ENCODE data around the gene KBTBD13. TPM values are rescaled to one million over a fixed set of nuclear protein-coding genes. Genes with fewer than 3 reads are reported as not detected.
"Not testable (repeated sequence)": the region's sequence is repeated elsewhere in the genome, so short reads cannot be mapped to it uniquely, and the experiment has no call there.

The KBTBD13 gene
- total RNA-seq, result 1 to 10 TPM; 2.6 to 5.2 TPM
- long read RNA-seq, transcript KBTBD13-201 (1 exons, 3,124 nt), result major isoform, 10 of 10 reads
- long read RNA-seq, partial matches to known transcripts, result 0 of 10 reads
- long read RNA-seq, other reads (novel, unspliced or antisense), result 0 of 10 reads

GRCh38 chr15:65076486-65077290 lies at the start of gene KBTBD13:
KBTBD13 (plus strand) TSS chr15:65076746; CDS start chr15:65076816, 70 bp downstream.
- peak; percentile 39 to 72 for ATAC-seq
- intact Hi-C loops (cut with DNase I), result no loop called here
- no peak for DNase-seq

- ATAC-seq (no peak), DNase-seq (no peak)
- intact Hi-C loops (cut with DNase I), result no loop called here
Measured at GRCh38 chr15:65026756-65027155, 49.8 kb upstream of the KBTBD13 start.

- ATAC-seq (no peak), DNase-seq (no peak)
- intact Hi-C loops (cut with DNase I), result no loop called here
Measured at GRCh38 chr15:65027593-65027992, 49.0 kb upstream of the KBTBD13 start.

- DNase-seq (no peak), ATAC-seq (no peak)
- intact Hi-C loops (cut with DNase I), result no loop called here
Measured at GRCh38 chr15:65028338-65028737, 48.2 kb upstream of the KBTBD13 start.

- ATAC-seq (peak; percentile 97 to 98), DNase-seq (peak; percentile 94)
- intact Hi-C loops (cut with DNase I), result no loop called here
Measured at GRCh38 chr15:65028921-65029735, 47.4 kb upstream of the KBTBD13 start, which contains the start of gene MTFMT. MTFMT (minus strand) TSS chr15:65029639; CDS start chr15:65029613, 26 bp downstream.

GRCh38 chr15:65029736-65030208 lies 46.8 kb upstream of the KBTBD13 start:
- intact Hi-C loops (cut with DNase I), result loop anchor here in 1 of 2 donors (5.0 kb wide), 1 partner anchor 73 kb away; no protein-coding TSS in a partner anchor
- ATAC-seq (no peak), DNase-seq (no peak)

GRCh38 chr15:65032801-65033537 lies 43.6 kb upstream of the KBTBD13 start:
- peak; percentile 51 to 65 for ATAC-seq
- intact Hi-C loops (cut with DNase I), result loop anchor here in 1 of 2 donors (5.0 kb wide), 1 partner anchor 69 kb away; no protein-coding TSS in a partner anchor
- DNase-seq, result peak; percentile 61

- DNase-seq (no peak), ATAC-seq (peak in 1 of 2 donors; percentile 22)
- intact Hi-C loops (cut with DNase I), result loop anchor here in 1 of 2 donors (5.0 kb wide), 1 partner anchor 69 kb away; no protein-coding TSS in a partner anchor
Measured at GRCh38 chr15:65033659-65034269, 42.8 kb upstream of the KBTBD13 start.

GRCh38 chr15:65034719-65035118 lies 41.8 kb upstream of the KBTBD13 start:
- intact Hi-C loops (cut with DNase I), result loop anchor here in 1 of 2 donors (5.0 kb wide), 1 partner anchor 68 kb away; no protein-coding TSS in a partner anchor
- ATAC-seq, result no peak
- DNase-seq, result no peak

- intact Hi-C loops (cut with DNase I), result no loop called here
- DNase-seq (no peak), ATAC-seq (no peak)
Measured at GRCh38 chr15:65037309-65037708, 39.2 kb upstream of the KBTBD13 start.

GRCh38 chr15:65038428-65038827 lies 38.1 kb upstream of the KBTBD13 start:
- intact Hi-C loops (cut with DNase I), result no loop called here
- DNase-seq (no peak), ATAC-seq (no peak)

GRCh38 chr15:65038836-65039235 lies 37.7 kb upstream of the KBTBD13 start:
- DNase-seq (no peak), ATAC-seq (no peak)
- intact Hi-C loops (cut with DNase I), result no loop called here

GRCh38 chr15:65040461-65040860 lies 36.1 kb upstream of the KBTBD13 start:
- intact Hi-C loops (cut with DNase I), result loop anchor here in 1 of 2 donors (10.0 kb wide), 1 partner anchor 234 kb away; no protein-coding TSS in a partner anchor
- ATAC-seq (no peak), DNase-seq (no peak)

- intact Hi-C loops (cut with DNase I), result loop anchor here in 1 of 2 donors (10.0 kb wide), 1 partner anchor 233 kb away; no protein-coding TSS in a partner anchor
- DNase-seq (no peak), ATAC-seq (no peak)
Measured at GRCh38 chr15:65041787-65042186, 34.8 kb upstream of the KBTBD13 start.

- DNase-seq, result no peak
- no peak for ATAC-seq
- intact Hi-C loops (cut with DNase I), result loop anchor here in 1 of 2 donors (10.0 kb wide), 1 partner anchor 232 kb away; no protein-coding TSS in a partner anchor
Measured at GRCh38 chr15:65042776-65043327, 33.7 kb upstream of the KBTBD13 start.

- DNase-seq, result not testable (repeated sequence)
- peak in 1 of 2 donors; percentile 70 for ATAC-seq
- intact Hi-C loops (cut with DNase I), result loop anchor here in 1 of 2 donors (10.0 kb wide), 1 partner anchor 231 kb away; no protein-coding TSS in a partner anchor
Measured at GRCh38 chr15:65044218-65044617, 32.3 kb upstream of the KBTBD13 start.

GRCh38 chr15:65044724-65045481 lies 31.6 kb upstream of the KBTBD13 start, which contains the start of gene SLC51B:
SLC51B (plus strand) TSS chr15:65045387; CDS start chr15:65050005, 4,618 bp downstream.
- intact Hi-C loops (cut with DNase I), result loop anchor here in 1 of 2 donors (10.0 kb wide), 1 partner anchor 230 kb away; no protein-coding TSS in a partner anchor
- DNase-seq (peak; percentile 64), ATAC-seq (peak in 1 of 2 donors; percentile 84)
